Activated T-helper 2 cell treated with anti-CD3 and anti-CD28 coated beads, Interferon-gamma antibody, Interleukin-2, Interleukin-4, amounts not matched to agents 10 μg/mL and 5 μg/mL and 100 μg/mL, durations not matched to agents 14 hours and 24 hours and 36 hours (primary cell): ENCODE data around the gene SULT1A1. TPM values are rescaled to one million over a fixed set of nuclear protein-coding genes. Genes with fewer than 3 reads are reported as not detected.
"Not testable (repeated sequence)": the region's sequence is repeated elsewhere in the genome, so short reads cannot be mapped to it uniquely, and the experiment has no call there.

ENCODE experiments used
- DNase-seq: peaks from one replicate; pipeline ENCODE4 v3.0.0; 2021; ENCODE audit warnings: low spot score
- H3K27ac Mint-ChIP-seq: one replicate; pipeline ENCODE4 v1.8.0; 2021; ENCODE audit warnings: mixed read lengths
- H3K27me3 Mint-ChIP-seq: one replicate; pipeline ENCODE4 v1.8.0; 2021; ENCODE audit warnings: low read depth, mixed read lengths
- H3K36me3 Mint-ChIP-seq: one replicate; pipeline ENCODE4 v1.8.0; 2021; ENCODE audit warnings: low read depth, mixed read lengths
- H3K4me1 Mint-ChIP-seq: one replicate; pipeline ENCODE4 v1.8.0; 2021; ENCODE audit warnings: low read depth, mixed read lengths
- H3K4me3 Mint-ChIP-seq: one replicate; pipeline ENCODE4 v1.8.0; 2021; ENCODE audit warnings: low read depth, mild to moderate bottlenecking, moderate library complexity, mixed read lengths
- H3K9me3 Mint-ChIP-seq: one replicate; pipeline ENCODE4 v1.8.0; 2021; ENCODE audit warnings: mixed read lengths
- intact Hi-C: fragments of 100-400 bp; cut with micrococcal nuclease; formaldehyde crosslinking; loops from one replicate; pipeline ENCODE4 v1.15.1; 2023
- total RNA-seq: library from RNA; stranded (reverse); gene quantifications from 2 replicates; pipeline ENCODE4 v1.2.3, GENCODE V29; 2022

Gene SULT1A1
- total RNA-seq, 1 donor from 2014 or later: 9.9 TPM

DNA sequence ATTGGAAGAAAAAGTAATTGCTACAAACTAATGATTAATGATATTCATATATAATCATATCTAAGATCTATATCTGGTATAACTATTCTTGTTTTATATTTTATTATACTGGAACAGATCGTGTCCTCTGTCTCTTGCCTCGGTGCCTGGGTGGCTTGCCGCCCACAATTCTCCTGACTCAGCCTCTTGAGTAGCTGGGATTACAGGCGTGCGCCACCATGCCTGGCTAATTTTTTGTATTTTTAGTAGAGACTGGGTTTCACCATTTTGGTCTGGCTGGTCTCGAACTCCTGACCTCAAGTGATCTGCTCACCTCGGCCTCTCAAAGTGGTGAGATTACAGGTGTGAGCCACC is 6.4 kb upstream of the SULT1A1 start:
- not testable (repeated sequence) for DNase-seq
- H3K36me3 Mint-ChIP-seq: peaks cover 10% of the 10 kb centered on the region

GRCh38 chr16:28615486-28616223 is 5.8 kb upstream of the SULT1A1 start:
- H3K27me3 Mint-ChIP-seq, H3K9me3 Mint-ChIP-seq, H3K27ac Mint-ChIP-seq, H3K4me1 Mint-ChIP-seq, DNase-seq, intact Hi-C loops, H3K4me3 Mint-ChIP-seq: not testable (repeated sequence)
- H3K36me3 Mint-ChIP-seq: peaks cover 10% of the 10 kb centered on the region

More for the DNA sequence above, 6.4 kb upstream of the SULT1A1 start:
- intact Hi-C loops, H3K4me3 Mint-ChIP-seq, H3K27ac Mint-ChIP-seq, H3K4me1 Mint-ChIP-seq, H3K27me3 Mint-ChIP-seq, H3K9me3 Mint-ChIP-seq: not testable (repeated sequence)

- intact Hi-C loops: not testable (repeated sequence)
- H3K4me1 Mint-ChIP-seq: peaks cover 10% of the 10 kb centered on the region
Observed at GRCh38 chr16:28614561-28614960, 4.7 kb upstream of the SULT1A1 start.

GRCh38 chr16:28613912-28614311 is 4.1 kb upstream of the SULT1A1 start:
- peaks cover 10% of the 10 kb centered on the region for H3K4me1 Mint-ChIP-seq
- H3K27me3 Mint-ChIP-seq, DNase-seq, H3K9me3 Mint-ChIP-seq, H3K36me3 Mint-ChIP-seq, H3K4me3 Mint-ChIP-seq, H3K27ac Mint-ChIP-seq, intact Hi-C loops: not testable (repeated sequence)

More at GRCh38 chr16:28614561-28614960, 4.7 kb upstream of the SULT1A1 start:
- DNase-seq, H3K27ac Mint-ChIP-seq, H3K27me3 Mint-ChIP-seq, H3K9me3 Mint-ChIP-seq, H3K36me3 Mint-ChIP-seq, H3K4me3 Mint-ChIP-seq: not testable (repeated sequence)

- H3K4me3 Mint-ChIP-seq, H3K36me3 Mint-ChIP-seq, H3K9me3 Mint-ChIP-seq, DNase-seq, intact Hi-C loops, H3K27ac Mint-ChIP-seq, H3K27me3 Mint-ChIP-seq: not testable (repeated sequence)
- peaks cover 10% of the 10 kb centered on the region for H3K4me1 Mint-ChIP-seq
Observed at GRCh38 chr16:28612359-28613280, 2.8 kb upstream of the SULT1A1 start.

- Mint-ChIP-seq H3K27ac (no peak overlapping the region), H3K4me3 (no peak overlapping the region), H3K36me3 (no peaks in the 10 kb centered on the region), H3K27me3 (no peaks in the 10 kb centered on the region), H3K9me3 (no peaks in the 10 kb centered on the region), H3K4me1 (peaks cover 10% of the 10 kb centered on the region)
- no peak for DNase-seq
- intact Hi-C loops: no loop called here
Observed at GRCh38 chr16:28610595-28611191, 849 bp upstream of the SULT1A1 start.

DNA sequence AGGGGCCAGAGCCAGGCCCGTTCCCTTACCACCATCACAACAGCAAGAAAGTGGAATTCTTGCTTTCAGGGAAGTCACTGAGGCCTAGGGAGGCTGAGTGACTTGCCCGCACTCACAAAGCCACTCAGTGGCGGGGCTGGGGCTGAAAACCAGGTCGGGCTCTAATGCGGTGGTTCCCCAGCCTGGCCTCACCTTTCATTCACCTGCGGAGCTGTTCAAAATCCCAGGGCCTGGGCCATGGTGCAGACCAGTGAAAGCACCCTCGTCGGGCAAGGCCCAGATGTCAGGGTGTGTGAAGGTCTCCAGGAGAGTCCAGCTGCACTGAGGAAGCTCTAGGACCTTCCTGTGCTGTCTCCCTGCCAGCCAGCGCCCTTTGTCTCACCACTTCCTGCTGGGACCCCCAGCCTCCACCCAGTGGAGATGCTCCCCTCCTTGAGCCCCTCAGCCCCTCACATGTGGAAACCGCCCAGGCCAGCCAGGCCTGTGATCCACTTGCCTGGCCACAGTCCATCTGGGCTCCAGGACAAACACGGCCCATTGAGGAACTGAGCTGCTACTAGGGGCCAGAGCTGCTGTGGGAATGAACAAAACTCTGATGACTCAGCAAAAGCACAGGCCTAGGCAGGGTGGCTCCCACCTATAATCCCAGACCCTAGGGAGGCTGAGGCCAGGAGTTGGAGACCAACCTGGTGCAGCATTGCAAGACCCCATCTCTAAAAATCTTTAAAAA is 812 bp downstream of the SULT1A1 start:
- H3K4me3 Mint-ChIP-seq, H3K27me3 Mint-ChIP-seq, H3K9me3 Mint-ChIP-seq, intact Hi-C loops, DNase-seq, H3K27ac Mint-ChIP-seq, H3K36me3 Mint-ChIP-seq, H3K4me1 Mint-ChIP-seq: not testable (repeated sequence)

DNA sequence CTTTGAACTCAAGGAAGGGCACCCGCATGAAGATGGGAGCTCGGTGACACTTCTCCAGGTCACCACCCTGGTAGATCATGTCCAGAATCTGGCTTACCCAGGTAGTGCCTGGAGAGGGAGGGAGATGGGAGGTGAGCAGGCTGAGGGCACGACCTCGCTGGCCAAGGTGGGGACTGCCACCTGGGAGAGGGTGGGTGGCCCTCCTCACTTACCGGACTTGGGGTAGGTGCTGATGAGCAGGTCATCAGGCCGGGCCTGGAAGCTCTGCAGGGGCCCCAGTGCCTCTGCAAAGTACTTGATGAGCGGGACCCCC is 1.4 kb downstream of the SULT1A1 start:
- H3K4me1 Mint-ChIP-seq, H3K27me3 Mint-ChIP-seq, intact Hi-C loops, H3K4me3 Mint-ChIP-seq, H3K36me3 Mint-ChIP-seq, H3K9me3 Mint-ChIP-seq, H3K27ac Mint-ChIP-seq, DNase-seq: not testable (repeated sequence)

DNA sequence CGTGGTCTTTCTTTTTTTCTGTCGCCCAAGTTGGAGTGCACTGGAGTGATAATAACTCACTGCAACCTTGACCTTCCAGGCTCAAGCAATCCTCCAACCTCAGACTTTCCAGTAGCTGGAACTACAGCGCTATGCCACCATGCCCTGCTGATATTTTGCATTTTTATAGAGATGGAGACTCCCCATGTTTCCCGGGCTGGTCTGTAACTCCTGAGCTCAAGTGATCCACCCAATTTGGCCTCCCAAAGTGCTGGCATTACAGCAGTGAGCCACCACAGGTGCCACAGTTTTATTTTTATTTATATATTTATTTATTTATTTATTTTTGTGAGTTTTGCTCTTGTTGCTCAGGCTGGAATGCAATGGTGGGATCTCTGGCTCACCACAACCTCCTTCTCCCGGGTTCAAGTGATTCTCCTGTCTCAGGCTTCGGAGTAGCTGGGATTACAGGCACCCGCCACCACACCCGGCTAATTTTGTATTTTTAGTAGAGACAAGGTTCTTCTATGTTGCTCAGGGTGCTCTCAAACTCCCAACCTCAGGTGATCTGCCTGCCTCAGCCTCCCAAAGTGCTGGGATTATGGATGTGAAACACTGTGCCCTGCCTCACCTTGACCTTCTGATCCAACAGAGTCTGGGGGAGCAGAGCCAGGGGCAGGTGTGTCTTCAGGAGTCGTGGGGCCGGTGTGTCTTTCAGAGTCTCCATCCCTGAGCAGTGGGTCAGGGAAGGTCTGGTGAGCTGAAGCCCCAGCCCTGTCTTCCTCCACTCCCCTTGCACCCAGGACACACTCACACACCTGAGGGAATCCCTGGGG is 2.0 kb downstream of the SULT1A1 start:
- H3K4me3 Mint-ChIP-seq, H3K4me1 Mint-ChIP-seq, H3K9me3 Mint-ChIP-seq, H3K27ac Mint-ChIP-seq, DNase-seq, intact Hi-C loops, H3K36me3 Mint-ChIP-seq, H3K27me3 Mint-ChIP-seq: not testable (repeated sequence)

DNA sequence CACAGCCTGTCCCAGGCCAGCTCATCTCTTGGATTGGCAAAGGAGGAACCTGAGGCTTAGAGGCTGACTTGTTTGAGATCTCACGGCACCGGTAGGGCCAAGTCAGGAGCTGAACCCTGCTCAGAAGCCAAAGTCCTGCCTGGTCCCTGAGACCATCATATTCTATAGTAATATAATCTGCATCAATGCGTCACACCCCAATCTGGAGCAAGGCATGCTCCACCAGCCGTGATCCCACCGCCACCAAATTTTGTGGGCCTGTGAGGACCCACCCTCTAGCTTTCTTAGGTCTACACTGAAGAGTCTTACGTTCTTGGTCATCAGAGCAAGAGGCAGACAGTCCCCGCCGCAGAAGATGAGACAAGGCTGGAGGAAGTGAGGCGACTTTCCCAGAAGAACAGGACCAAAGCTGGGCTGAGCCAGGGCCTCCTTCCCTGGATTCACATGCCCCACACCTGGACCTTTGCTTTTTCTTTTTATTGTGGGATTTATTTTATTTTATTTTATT is 2.7 kb downstream of the SULT1A1 start:
- H3K36me3 Mint-ChIP-seq: no peaks in the 10 kb centered on the region
- H3K4me3 Mint-ChIP-seq: no peak overlapping the region
- H3K27me3 Mint-ChIP-seq: no peaks in the 10 kb centered on the region
- peaks cover 9% of the 10 kb centered on the region for H3K4me1 Mint-ChIP-seq
- no peak for DNase-seq
- intact Hi-C loops: no loop called here
- H3K27ac Mint-ChIP-seq: no peak overlapping the region
- no peaks in the 10 kb centered on the region for H3K9me3 Mint-ChIP-seq

GRCh38 chr16:28606291-28607115 is 3.3 kb downstream of the SULT1A1 start:
- no peak overlapping the region for H3K27ac Mint-ChIP-seq
- no peak for DNase-seq

More at GRCh38 chr16:28606291-28607115, 3.3 kb downstream of the SULT1A1 start:
- Mint-ChIP-seq H3K4me1 (peaks cover 9% of the 10 kb centered on the region), H3K27me3 (no peaks in the 10 kb centered on the region), H3K4me3 (no peak overlapping the region), H3K36me3 (no peaks in the 10 kb centered on the region), H3K9me3 (no peaks in the 10 kb centered on the region)
- intact Hi-C loops: no loop called here
